ENCODE results near the gene FHOD1. TPM values are rescaled to one million over a fixed set of nuclear protein-coding genes. Genes with fewer than 3 reads are reported as not detected.

Gene FHOD1
- total and polyA plus RNA-seq, 2 of the 4 experiments (the other 2 are of a cell fraction): 13.8 to 64.0 TPM

- Histone ChIP-seq H4K20me1 (ENCODE audit: insufficient read depth, low read length) (peaks cover 6% of the 10 kb centered on the region), H4K5ac (ENCODE audit: low read depth, low read length) (no peak overlapping the region), H4K91ac (ENCODE audit: insufficient read depth, low read depth, low read length) (no peak overlapping the region), H2BK15ac (ENCODE audit: low read depth, low read length) (no peak overlapping the region), H2AK5ac (ENCODE audit: low read depth, low read length) (no peak overlapping the region), H3K36me3 (ENCODE audit: control insufficient read depth, insufficient read depth, low read length) (no peaks in the 10 kb centered on the region), H3K27me3 (ENCODE audit: control insufficient read depth, insufficient read depth, low read length) (no peaks in the 10 kb centered on the region), H3K4me2 (ENCODE audit: low read depth, low read length) (no peak overlapping the region), H3K4me3 (ENCODE audit: insufficient read depth, low read depth, low read length) (no peak overlapping the region), H3K23ac (ENCODE audit: low read depth, low read length) (no peak overlapping the region), H2AK9ac (replicated peaks; ENCODE audit: low read depth, low read length, poor library complexity) (peak overlapping the region; percentile 29), H3K4me1 (ENCODE audit: control insufficient read depth, insufficient read depth, low read length) (peaks cover 13% of the 10 kb centered on the region), H4K8ac (ENCODE audit: low read depth in 2 of 2, low read length in 2 of 2) (no peak overlapping the region), H3K79me1 (ENCODE audit: low read depth in 1 of 2, low read length in 2 of 2) (peaks cover 11 to 19% of the 10 kb centered on the region in 2 experiments), H3K9me1 (ENCODE audit: insufficient read depth, low read length) (peaks cover 19% of the 10 kb centered on the region), H3K4ac (ENCODE audit: low read depth, low read length) (no peak overlapping the region), H2BK120ac (ENCODE audit: low read depth, low read length) (no peak overlapping the region), H2BK20ac (ENCODE audit: low read depth, low read length) (no peak overlapping the region), H2BK5ac (ENCODE audit: low read depth, low read length, poor library complexity, severe bottlenecking) (no peak overlapping the region), H3K14ac (replicated peaks; ENCODE audit: low read depth, low read length) (no peak overlapping the region), H3K18ac (ENCODE audit: low read depth, low read length) (no peak overlapping the region), H3K56ac (ENCODE audit: extremely low read depth, insufficient read depth, low read length) (no peak overlapping the region), H3K9me3 (ENCODE audit: control insufficient read depth, insufficient read depth, low read length) (no peaks in the 10 kb centered on the region), H2AFZ (replicated peaks; ENCODE audit: low read length, poor library complexity) (no peak overlapping the region), H3K9ac (ENCODE audit: low read depth, low read length) (no peak overlapping the region), H3K27ac (ENCODE audit: insufficient read depth, low read length) (no peak overlapping the region)
- in situ Hi-C loops (cut with MboI; ENCODE audit: low sequenced_read_pairs): no loop called here
- ATAC-seq (ENCODE audit: low read depth) (no peak), DNase-seq (no peak)
- dilution Hi-C loops (cut with HindIII; ENCODE audit: low sequenced_read_pairs, unreplicated experiment): no loop called here
- no peak for TF ChIP-seq ELK1 (IDR thresholded peaks at IDR 0.05; ENCODE audit: borderline replicate concordance, low read depth, low read length)
- no peak for TF ChIP-seq RCOR1 (IDR thresholded peaks at IDR 0.05; ENCODE audit: insufficient replicate concordance, low read length)
- TF ChIP-seq BHLHE40 (IDR thresholded peaks at IDR 0.05; ENCODE audit: low read depth, low read length): no peak
- no peak for TF ChIP-seq CEBPB (IDR thresholded peaks at IDR 0.05; ENCODE audit: low read depth, low read length)
- no peak for TF ChIP-seq NFE2L2 (IDR thresholded peaks at IDR 0.05; ENCODE audit: low read depth, low read length)
- no peak for TF ChIP-seq RFX5 (IDR thresholded peaks at IDR 0.05; ENCODE audit: low read depth, low read length)
- intact Hi-C loops (cut with micrococcal nuclease): loop anchor here (10.0 kb wide), 1 partner anchor 173 kb away; no protein-coding TSS in a partner anchor
- no TSS peak for BruUV-seq (replicated peaks)
- ChIA-PET POLR2A (ENCODE audit: unreplicated experiment) (no interaction called here), CTCF (no interaction called here)
- WGBS, 2 experiments (ENCODE audit: extremely low coverage in 2 of 2, insufficient read length in 1 of 2): 75% methylated on average over 12 of the region's 26 CpGs; no CpG with 5 or more reads in 1 of the 2 experiments
These were observed 59.9 kb downstream of the FHOD1 start for GRCh38 chr16:67187175-67187890.
